Prostate gland (tissue), 2 donors: Measurements from ENCODE around the gene DUSP28. TPM values are rescaled to one million over a fixed set of nuclear protein-coding genes. Genes with fewer than 3 reads are reported as not detected.

Source experiments
- DNase-seq: peaks from one replicate; pipeline ENCODE4 v3.0.0-alpha.2; 2019; ENCODE audit warnings: low spot score
- H3K27ac ChIP-seq, 2 donors: fragments of 200-600 bp; sonication (generic); 2 replicates each; pipeline ENCODE4 v1.5.1; 2017 to 2019
- H3K27me3 ChIP-seq: fragments of 200-600 bp; sonication (generic); replicated peaks from 2 replicates; pipeline ENCODE4 v1.5.1; 2019; ENCODE audit not compliant: insufficient read depth
- H3K36me3 ChIP-seq, 2 donors: fragments of 200-600 bp; sonication (generic); 1 replicate in 1 of 2; 2 replicates in 1 of 2; pipeline versions ENCODE4 v1.5.1 to v1.8.1; 2017 to 2019
- H3K4me1 ChIP-seq: fragments of 200-600 bp; sonication (generic); replicated peaks from 2 replicates; pipeline ENCODE4 v1.5.1; 2019
- H3K4me3 ChIP-seq, 2 donors: fragments of 200-600 bp; sonication (generic); 2 replicates each; pipeline ENCODE4 v1.5.1; 2017 to 2019
- H3K9me3 ChIP-seq: fragments of 200-600 bp; sonication (generic); 2 replicates; pipeline ENCODE4 v1.5.1; 2017
- POLR2A ChIP-seq: fragments of 450-650 bp; IDR thresholded peaks from one replicate; pipeline ENCODE4 v1.6.1; 2016; ENCODE audit warnings: antibody characterized with exemption, mild to moderate bottlenecking
- POLR2AphosphoS5 ChIP-seq: sonication (generic); formaldehyde crosslinking; IDR thresholded peaks from one replicate; pipeline ENCODE4 v1.6.1; 2017; ENCODE audit warnings: antibody characterized with exemption
- WGBS: methylation state at CpG from one replicate; pipeline ENCODE4 v1.1.5; 2018; 5-methylcytosine and 5-hydroxymethylcytosine counted together
- intact Hi-C: fragments of 100-400 bp; cut with DNase I; formaldehyde crosslinking; loops from one replicate; pipeline ENCODE4 v1.14.2; 2022
- total RNA-seq, 2 donors: library from RNA; depleted of rRNA; stranded (reverse); fragments of >200 nt; gene quantifications; one replicate each; pipeline ENCODE4 v1.1.0, GENCODE V29; 2016
- TF ChIP-seq, protein P1 (sequence below), 4 experiments: fragments of 200-600 bp in 2 of 4; fragments of 450-650 bp in 2 of 4; sonication (generic) in 2 of 4; IDR thresholded peaks; 1 replicate in 3 of 4; 2 replicates in 1 of 4; pipeline ENCODE4 v1.5.1; 2016 to 2019; ENCODE audit warnings: antibody characterized with exemption in 4 of 4, mild to moderate bottlenecking in 2 of 4, moderate library complexity in 2 of 4

DUSP28 gene
- total RNA-seq, 2 donors from 2014 or later, result 18.4 to 18.6 TPM

DNA sequence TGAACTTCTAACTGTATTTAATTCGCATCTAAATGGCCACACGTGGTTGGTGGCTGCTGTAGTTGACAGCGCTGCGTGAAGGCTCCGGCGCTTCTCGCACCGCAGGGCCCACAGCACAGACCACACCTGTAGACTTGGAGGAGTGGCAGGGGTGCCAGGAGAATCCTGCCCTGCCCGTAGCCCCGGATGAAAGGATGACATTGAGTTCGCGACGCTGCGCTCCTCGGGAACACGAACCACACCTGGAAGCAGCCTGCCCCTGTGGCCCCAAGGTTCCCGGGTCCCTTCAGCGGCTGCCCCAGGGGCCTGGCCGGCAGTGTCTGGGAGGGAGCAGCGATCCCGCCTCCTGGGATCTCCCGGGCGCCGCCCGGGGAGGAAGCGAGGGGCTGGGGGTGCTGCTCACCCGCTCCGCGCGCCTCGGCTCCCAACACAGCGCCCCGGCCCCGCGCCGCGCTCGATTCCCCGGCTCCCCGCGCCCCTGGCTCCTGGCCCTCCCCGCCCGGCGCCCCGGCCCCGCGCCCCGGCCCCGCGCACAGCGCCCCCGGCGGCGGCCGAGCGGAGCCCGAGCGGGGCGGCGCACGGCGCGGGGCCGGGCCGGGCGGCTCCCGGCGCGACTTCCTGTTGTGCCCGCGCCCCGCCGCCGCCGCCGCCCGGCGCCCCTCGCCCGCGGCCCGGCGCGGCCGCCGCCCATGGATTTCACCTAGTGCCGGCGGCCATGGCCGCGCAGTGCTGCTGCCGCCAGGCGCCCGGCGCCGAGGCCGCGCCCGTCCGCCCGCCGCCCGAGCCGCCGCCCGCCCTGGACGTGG lies 7.9 kb downstream of the DUSP28 start, which contains the start of gene RNPEPL1:
Gene RNPEPL1 (plus strand): TSS at position 613 of the 806 bp plus-strand sequence. CDS start 103 bp downstream, at position 716.
- TF ChIP-seq POLR2AphosphoS5, result no peak
- TF ChIP-seq, protein P1, sequence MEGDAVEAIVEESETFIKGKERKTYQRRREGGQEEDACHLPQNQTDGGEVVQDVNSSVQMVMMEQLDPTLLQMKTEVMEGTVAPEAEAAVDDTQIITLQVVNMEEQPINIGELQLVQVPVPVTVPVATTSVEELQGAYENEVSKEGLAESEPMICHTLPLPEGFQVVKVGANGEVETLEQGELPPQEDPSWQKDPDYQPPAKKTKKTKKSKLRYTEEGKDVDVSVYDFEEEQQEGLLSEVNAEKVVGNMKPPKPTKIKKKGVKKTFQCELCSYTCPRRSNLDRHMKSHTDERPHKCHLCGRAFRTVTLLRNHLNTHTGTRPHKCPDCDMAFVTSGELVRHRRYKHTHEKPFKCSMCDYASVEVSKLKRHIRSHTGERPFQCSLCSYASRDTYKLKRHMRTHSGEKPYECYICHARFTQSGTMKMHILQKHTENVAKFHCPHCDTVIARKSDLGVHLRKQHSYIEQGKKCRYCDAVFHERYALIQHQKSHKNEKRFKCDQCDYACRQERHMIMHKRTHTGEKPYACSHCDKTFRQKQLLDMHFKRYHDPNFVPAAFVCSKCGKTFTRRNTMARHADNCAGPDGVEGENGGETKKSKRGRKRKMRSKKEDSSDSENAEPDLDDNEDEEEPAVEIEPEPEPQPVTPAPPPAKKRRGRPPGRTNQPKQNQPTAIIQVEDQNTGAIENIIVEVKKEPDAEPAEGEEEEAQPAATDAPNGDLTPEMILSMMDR (IDR thresholded peaks at IDR 0.05), result peak in 2 of 4 experiments; percentile 1 to 16
- intact Hi-C loops, result loop anchor here (10.0 kb wide), 1 partner anchor 113 kb away; no protein-coding TSS in a partner anchor
- H3K27me3 ChIP-seq, result no peaks in the 10 kb centered on the region
- no peaks in the 10 kb centered on the region for H3K9me3 ChIP-seq
- peak within 1 kb of the TSS; percentile 91 to 93 for H3K27ac ChIP-seq
- WGBS, result under 1% methylated on average over 57 of the region's 106 CpGs
- H3K36me3 ChIP-seq, result no peaks in the 10 kb centered on the region
- H3K4me3 ChIP-seq, result peak within 1 kb of the TSS; percentile 63 to 65
- H3K4me1 ChIP-seq, result peaks cover 26% of the 10 kb centered on the region
- no peak for DNase-seq

DNA sequence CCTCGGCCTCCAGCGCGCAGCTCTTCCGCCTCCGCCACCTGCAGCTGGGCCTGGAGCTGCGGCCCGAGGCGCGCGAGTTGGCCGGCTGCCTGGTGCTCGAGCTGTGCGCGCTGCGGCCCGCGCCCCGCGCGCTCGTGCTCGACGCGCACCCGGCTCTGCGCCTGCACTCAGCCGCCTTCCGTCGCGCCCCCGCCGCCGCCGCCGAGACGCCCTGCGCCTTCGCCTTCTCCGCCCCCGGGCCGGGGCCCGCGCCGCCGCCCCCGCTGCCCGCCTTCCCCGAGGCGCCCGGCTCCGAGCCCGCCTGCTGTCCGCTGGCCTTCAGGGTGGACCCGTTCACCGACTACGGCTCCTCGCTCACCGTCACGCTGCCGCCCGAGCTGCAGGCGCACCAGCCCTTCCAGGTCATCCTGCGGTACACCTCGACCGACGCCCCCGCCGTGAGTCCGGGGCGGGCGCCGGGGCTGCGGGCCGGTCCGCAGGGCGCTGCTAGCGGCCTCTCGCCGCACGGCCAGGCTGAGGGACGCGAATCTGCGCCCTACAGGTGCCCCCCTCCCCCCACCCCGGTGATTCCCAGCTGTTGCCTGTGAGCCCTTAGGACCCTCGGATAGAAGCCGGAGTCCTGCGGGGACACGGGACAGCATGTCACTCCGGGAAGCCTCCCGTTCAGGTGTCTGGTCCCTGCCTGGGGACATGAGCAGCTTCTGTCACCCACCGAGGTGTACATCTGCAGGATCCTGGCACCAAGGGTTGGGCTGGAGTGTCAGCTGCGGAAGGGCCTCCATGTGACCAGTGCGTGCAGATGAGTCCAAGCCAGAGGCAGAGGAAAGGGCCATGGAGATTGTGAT lies 8.7 kb downstream of the DUSP28 start:
- TF ChIP-seq, protein P1 (IDR thresholded peaks at IDR 0.05), result no peak
- TF ChIP-seq POLR2A, result no peak
- TF ChIP-seq POLR2AphosphoS5, result no peak
- peak; percentile 59 for DNase-seq
- WGBS, result 2% methylated on average over 52 of the region's 93 CpGs
- Histone ChIP-seq H3K27me3 (no peaks in the 10 kb centered on the region), H3K9me3 (no peaks in the 10 kb centered on the region), H3K4me1 (peaks cover 26% of the 10 kb centered on the region), H3K27ac (peak overlapping the region; percentile 66 to 75), H3K36me3 (no peaks in the 10 kb centered on the region), H3K4me3 (peak overlapping the region; percentile 62 to 65)
- intact Hi-C loops, result loop anchor here (10.0 kb wide), 1 partner anchor 114 kb away; no protein-coding TSS in a partner anchor

DNA sequence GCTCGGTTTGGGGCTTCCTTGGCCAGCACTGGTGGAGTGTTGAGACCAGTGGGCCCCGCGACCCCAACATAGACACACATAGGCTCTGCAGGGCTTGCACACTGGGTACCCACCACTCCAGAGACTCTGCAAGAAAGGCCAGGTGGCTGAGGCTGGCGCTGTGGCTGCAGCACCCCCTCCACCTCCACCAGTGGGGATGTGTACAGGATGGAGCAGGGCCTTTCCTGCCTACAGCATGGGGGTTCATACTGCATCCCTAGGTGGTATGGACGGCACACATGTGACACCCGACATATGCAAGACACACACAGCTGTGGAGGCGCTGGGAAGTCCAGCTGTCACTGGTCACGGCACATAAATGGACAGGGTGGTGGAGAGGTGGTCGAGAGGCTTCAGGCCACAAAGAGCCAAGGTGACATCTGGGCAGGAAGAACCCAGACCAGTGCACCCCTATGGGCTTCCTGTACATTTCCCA lies 9.4 kb downstream of the DUSP28 start:
- peak overlapping the region; percentile 62 to 65 for H3K4me3 ChIP-seq
- peaks cover 26% of the 10 kb centered on the region for H3K4me1 ChIP-seq
- peak overlapping the region in 1 of 2 donors; percentile 66 for H3K27ac ChIP-seq
- TF ChIP-seq, protein P1 (IDR thresholded peaks at IDR 0.05), result no peak
- no peak for TF ChIP-seq POLR2A
- TF ChIP-seq POLR2AphosphoS5, result no peak
- no peaks in the 10 kb centered on the region for H3K27me3 ChIP-seq
- intact Hi-C loops, result loop anchor here (10.0 kb wide), 1 partner anchor 115 kb away; no protein-coding TSS in a partner anchor
- DNase-seq, result no peak
- H3K36me3 ChIP-seq, result no peaks in the 10 kb centered on the region
- H3K9me3 ChIP-seq, result no peaks in the 10 kb centered on the region
- 70% methylated on average over 8 of the region's 9 CpGs for WGBS

DNA sequence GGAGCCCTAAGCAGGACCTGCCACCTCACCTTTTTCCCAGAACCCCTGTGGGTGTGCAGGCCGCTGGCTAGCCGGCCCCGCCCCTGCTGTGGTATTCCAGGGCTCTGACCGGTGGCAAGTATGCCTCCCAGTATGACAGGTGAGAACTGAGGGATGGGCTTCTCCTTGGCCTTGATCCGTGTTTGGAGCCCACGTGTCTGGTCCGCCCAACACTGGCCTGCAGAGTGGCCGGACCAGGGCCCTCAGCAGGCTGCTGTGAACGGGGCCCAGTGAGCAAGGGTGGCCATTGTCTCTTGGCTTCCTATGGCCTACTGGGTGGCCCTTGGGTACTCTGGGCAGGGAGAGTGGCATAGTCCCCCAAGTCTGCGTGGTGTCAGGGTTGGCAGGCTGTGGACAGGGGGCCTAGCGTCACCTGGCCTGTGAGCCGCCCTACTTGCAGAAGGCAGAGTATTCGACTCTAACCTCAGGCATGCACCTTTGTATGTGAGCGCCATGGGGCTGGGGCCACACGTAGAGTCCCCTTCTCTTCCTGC lies 9.9 kb downstream of the DUSP28 start:
- Histone ChIP-seq H3K4me3 (no peak overlapping the region), H3K27me3 (no peaks in the 10 kb centered on the region), H3K4me1 (peaks cover 26% of the 10 kb centered on the region), H3K9me3 (no peaks in the 10 kb centered on the region), H3K36me3 (peaks cover 0 to 3% of the 10 kb centered on the region in 2 donors), H3K27ac (no peak overlapping the region)
- DNase-seq, result no peak
- intact Hi-C loops, result loop anchor here (10.0 kb wide), 1 partner anchor 115 kb away; no protein-coding TSS in a partner anchor
- WGBS, result 85% methylated on average over 15 of the region's 15 CpGs
- TF ChIP-seq POLR2AphosphoS5 (no peak), POLR2A (no peak)
- TF ChIP-seq, protein P1 (IDR thresholded peaks at IDR 0.05), result no peak
